Epithelial cell of proximal tubule (primary cell): ENCODE results near the gene STRAP. TPM values are rescaled to one million over a fixed set of nuclear protein-coding genes. Genes with fewer than 3 reads are reported as not detected.

Source experiments
- DNase-seq: peaks from one replicate; pipeline ENCODE4 v3.0.0-alpha.2; 2011; ENCODE audit warnings: low read depth
- H3K4me3 ChIP-seq: 2 replicates; pipeline ENCODE4 v1.5.1; 2011; ENCODE audit warnings: low read depth, mild to moderate bottlenecking, low read length
- CTCF ChIP-seq: conservative IDR thresholded peaks from 2 replicates; pipeline ENCODE4 v1.5.1; 2012; ENCODE audit warnings: low read depth, mild to moderate bottlenecking, low read length
- total RNA-seq: library from RNA; depleted of rRNA; stranded (reverse); fragments of >200 nt; gene quantifications from 2 replicates; pipeline ENCODE4 v1.2.3, GENCODE V29; 2015

STRAP gene
- total RNA-seq, 1 donor from 2014 or later = 163 TPM

- no peak for DNase-seq
- H3K4me3 ChIP-seq = no peak overlapping the region
These were observed 4.3 kb downstream of the STRAP start for GRCh38 chr12:15886372-15887042.

GRCh38 chr12:15887043-15887817 is 5.0 kb downstream of the STRAP start:
- no peak for TF ChIP-seq CTCF
- DNase-seq = no peak
- no peak overlapping the region for H3K4me3 ChIP-seq

More at GRCh38 chr12:15886372-15887042, 4.3 kb downstream of the STRAP start:
- no peak for TF ChIP-seq CTCF

GRCh38 chr12:15892645-15893259 is 10.6 kb downstream of the STRAP start:
- no peak for DNase-seq
- H3K4me3 ChIP-seq = no peak overlapping the region
- no peak for TF ChIP-seq CTCF

- no peak for TF ChIP-seq CTCF
- DNase-seq = no peak
- no peak overlapping the region for H3K4me3 ChIP-seq
These were observed 11.1 kb downstream of the STRAP start for GRCh38 chr12:15893260-15893659.

- TF ChIP-seq CTCF = no peak
- no peak for DNase-seq
- no peak overlapping the region for H3K4me3 ChIP-seq
These were observed 14.7 kb downstream of the STRAP start for GRCh38 chr12:15896867-15897266.

- TF ChIP-seq CTCF = no peak
- no peak for DNase-seq
These were observed 15.2 kb downstream of the STRAP start for GRCh38 chr12:15897433-15897832.

More at GRCh38 chr12:15897433-15897832, 15.2 kb downstream of the STRAP start:
- no peak overlapping the region for H3K4me3 ChIP-seq
